CD14-positive monocyte (primary cell): ENCODE results near the gene UBE3C. TPM values are rescaled to one million over a fixed set of nuclear protein-coding genes. Genes with fewer than 3 reads are reported as not detected.
A peak's percentile ranks its signal among the peaks of the same experiment; 100 is the strongest.

Experiments
- DNase-seq, 3 donors: peaks; one replicate each; pipeline ENCODE4 v3.0.0-alpha.2; 2011 to 2022
- H2AFZ ChIP-seq: 2 replicates; pipeline ENCODE4 v1.6.0; 2012; ENCODE audit warnings: mild to moderate bottlenecking, low read depth, low read length, inconsistent platforms; ENCODE audit not compliant: insufficient read depth, poor library complexity, severe bottlenecking
- H3K27ac ChIP-seq, 2 donors: 1 replicate in 1 of 2; 2 replicates in 1 of 2; pipeline ENCODE4 v1.5.1; 2012 to 2013; ENCODE audit warnings: low read length in 2 of 2, control low read depth in 1 of 2, inconsistent platforms in 1 of 2, low read depth in 1 of 2, mild to moderate bottlenecking in 1 of 2
- H3K27me3 ChIP-seq, 2 donors: one replicate each; pipeline versions ENCODE4 v1.6.0 to v1.6.1; 2011 to 2013; ENCODE audit warnings: low read length in 2 of 2; ENCODE audit not compliant: control insufficient read depth in 2 of 2, insufficient read depth in 2 of 2
- H3K36me3 ChIP-seq, 2 donors: replicated peaks in 1 of 2; 1 replicate in 1 of 2; 2 replicates in 1 of 2; pipeline versions ENCODE4 v1.5.1 to v1.6.1; 2012 to 2013; ENCODE audit warnings: low read length in 2 of 2, control low read depth in 1 of 2, inconsistent platforms in 1 of 2, mild to moderate bottlenecking in 1 of 2; ENCODE audit not compliant: insufficient read depth in 2 of 2, control insufficient read depth in 1 of 2
- H3K4me1 ChIP-seq, 2 donors: 1 replicate in 1 of 2; 2 replicates in 1 of 2; pipeline versions ENCODE4 v1.5.1 to v1.6.1; 2012 to 2013; ENCODE audit warnings: low read length in 2 of 2, control low read depth in 1 of 2, inconsistent platforms in 1 of 2, mild to moderate bottlenecking in 1 of 2, moderate library complexity in 1 of 2; ENCODE audit not compliant: insufficient read depth in 2 of 2, control insufficient read depth in 1 of 2
- H3K4me2 ChIP-seq: replicated peaks from 2 replicates; pipeline ENCODE3; 2012; ENCODE audit warnings: low read length, moderate library complexity, mild to moderate bottlenecking; ENCODE audit not compliant: poor library complexity, severe bottlenecking; ENCODE audit errors: extremely low read depth
- H3K4me3 ChIP-seq, 3 experiments: fragments of 200-600 bp in 1 of 3; sonication (generic) in 1 of 3; replicated peaks in 1 of 3; 1 replicate in 2 of 3; 2 replicates in 1 of 3; pipeline ENCODE4 v1.5.1; 2011 to 2013; ENCODE audit warnings: low read length in 3 of 3, mild to moderate bottlenecking in 3 of 3, control low read depth in 2 of 3, low read depth in 2 of 3, inconsistent platforms in 1 of 3, moderate library complexity in 1 of 3
- H3K79me2 ChIP-seq: 2 replicates; pipeline ENCODE4 v1.6.0; 2012; ENCODE audit warnings: mild to moderate bottlenecking, control low read depth, inconsistent platforms, low read length, moderate library complexity; ENCODE audit not compliant: insufficient read depth
- H3K9ac ChIP-seq: 2 replicates; pipeline ENCODE4 v1.6.0; 2017; ENCODE audit warnings: low read length, mild to moderate bottlenecking; ENCODE audit not compliant: insufficient read depth, poor library complexity, severe bottlenecking
- H3K9me3 ChIP-seq, 2 donors: replicated peaks in 1 of 2; 1 replicate in 1 of 2; 2 replicates in 1 of 2; pipeline versions ENCODE4 v1.5.1 to v1.6.1; 2012 to 2013; ENCODE audit warnings: low read length in 2 of 2, control low read depth in 1 of 2; ENCODE audit not compliant: control insufficient read depth in 1 of 2, insufficient read depth in 1 of 2
- H4K20me1 ChIP-seq: 2 replicates; pipeline ENCODE4 v1.6.0; 2012; ENCODE audit warnings: mild to moderate bottlenecking, low read length, control low read depth, moderate library complexity; ENCODE audit not compliant: insufficient read depth
- H3K27ac Mint-ChIP-seq, 7 donors: one replicate each; pipeline ENCODE4 v1.8.0; 2020; ENCODE audit warnings: mild to moderate bottlenecking in 7 of 7, mixed read lengths in 7 of 7, moderate library complexity in 6 of 7, inconsistent platforms in 2 of 7
- H3K27me3 Mint-ChIP-seq, 3 donors: one replicate each; pipeline ENCODE4 v1.8.0; 2021 to 2022; ENCODE audit warnings: low read depth in 3 of 3, mild to moderate bottlenecking in 3 of 3, mixed read lengths in 3 of 3, moderate library complexity in 3 of 3, inconsistent platforms in 1 of 3
- H3K36me3 Mint-ChIP-seq, 2 donors: one replicate each; pipeline ENCODE4 v1.8.0; 2020; ENCODE audit warnings: mixed read lengths in 2 of 2, inconsistent platforms in 1 of 2, mild to moderate bottlenecking in 1 of 2
- H3K4me1 Mint-ChIP-seq: one replicate; pipeline ENCODE4 v1.8.0; 2020; ENCODE audit warnings: mild to moderate bottlenecking, mixed read lengths
- H3K4me3 Mint-ChIP-seq, 2 donors: one replicate each; pipeline ENCODE4 v1.8.0; 2020; ENCODE audit warnings: mild to moderate bottlenecking in 2 of 2, mixed read lengths in 2 of 2, moderate library complexity in 1 of 2
- H3K9me3 Mint-ChIP-seq, 7 donors: one replicate each; pipeline ENCODE4 v1.8.0; 2020 to 2022; ENCODE audit warnings: mixed read lengths in 7 of 7, mild to moderate bottlenecking in 6 of 7, moderate library complexity in 6 of 7, inconsistent platforms in 2 of 7
- WGBS: methylation state at CpG from one replicate; pipeline ENCODE4 v1.1.5; 2013; ENCODE audit warnings: missing lambda C conversion rate; ENCODE audit not compliant: insufficient coverage; 5-methylcytosine and 5-hydroxymethylcytosine counted together
- intact Hi-C, 2 donors: fragments of 100-400 bp; cut with micrococcal nuclease; formaldehyde crosslinking; loops; one replicate each; pipeline versions ENCODE4 v1.15.0 to v1.15.1; 2023
- polyA plus RNA-seq, 3 donors: library from polyadenylated mRNA; depleted of rRNA in 1 of 3; unstranded in 2 of 3; stranded (reverse) in 1 of 3; fragments of 300-500 nt in 2 of 3; fragments of >200 nt in 1 of 3; fragmentation: Illumina TruSeq in 2 of 3; gene quantifications; 1 replicate in 2 of 3; 2 replicates in 1 of 3; pipeline ENCODE4 v1.2.3, GENCODE V29; 2012 to 2021
- TF ChIP-seq, protein P1 (sequence below): fragments of 200-600 bp; IDR thresholded peaks from one replicate; pipeline ENCODE4 v1.8.0; 2022; ENCODE audit warnings: antibody characterized with exemption, mild to moderate bottlenecking

Gene UBE3C
- polyA plus RNA-seq, 3 donors = 19.5 to 34.5 (median 24.3) TPM

DNA sequence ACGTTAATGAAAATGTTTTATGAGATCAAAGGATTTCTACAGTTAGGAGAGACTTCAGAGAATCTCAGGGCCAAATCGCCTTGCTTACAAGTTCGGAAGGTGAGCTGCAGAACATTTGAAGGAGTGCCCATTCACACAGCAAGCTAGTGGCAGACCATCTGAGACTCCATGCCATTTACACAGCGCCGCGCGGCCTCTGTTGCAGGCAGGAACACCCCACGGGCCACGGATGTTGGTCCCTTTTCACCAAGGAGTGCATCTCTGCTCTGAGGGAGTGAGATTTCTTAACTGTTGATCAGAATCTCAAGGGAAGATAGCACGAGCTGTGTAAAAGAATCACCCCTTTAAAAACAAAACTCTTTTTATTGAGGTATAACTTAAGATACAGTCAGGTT is 1.8 kb downstream of the UBE3C start:
- TF ChIP-seq, protein P1, sequence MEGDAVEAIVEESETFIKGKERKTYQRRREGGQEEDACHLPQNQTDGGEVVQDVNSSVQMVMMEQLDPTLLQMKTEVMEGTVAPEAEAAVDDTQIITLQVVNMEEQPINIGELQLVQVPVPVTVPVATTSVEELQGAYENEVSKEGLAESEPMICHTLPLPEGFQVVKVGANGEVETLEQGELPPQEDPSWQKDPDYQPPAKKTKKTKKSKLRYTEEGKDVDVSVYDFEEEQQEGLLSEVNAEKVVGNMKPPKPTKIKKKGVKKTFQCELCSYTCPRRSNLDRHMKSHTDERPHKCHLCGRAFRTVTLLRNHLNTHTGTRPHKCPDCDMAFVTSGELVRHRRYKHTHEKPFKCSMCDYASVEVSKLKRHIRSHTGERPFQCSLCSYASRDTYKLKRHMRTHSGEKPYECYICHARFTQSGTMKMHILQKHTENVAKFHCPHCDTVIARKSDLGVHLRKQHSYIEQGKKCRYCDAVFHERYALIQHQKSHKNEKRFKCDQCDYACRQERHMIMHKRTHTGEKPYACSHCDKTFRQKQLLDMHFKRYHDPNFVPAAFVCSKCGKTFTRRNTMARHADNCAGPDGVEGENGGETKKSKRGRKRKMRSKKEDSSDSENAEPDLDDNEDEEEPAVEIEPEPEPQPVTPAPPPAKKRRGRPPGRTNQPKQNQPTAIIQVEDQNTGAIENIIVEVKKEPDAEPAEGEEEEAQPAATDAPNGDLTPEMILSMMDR = no peak
- WGBS = 93% methylated on average over 3 of the region's 10 CpGs
- Mint-ChIP-seq H3K9me3 (no peaks in the 10 kb centered on the region), H3K27me3 (peaks cover 0 to 2% (median 0%) of the 10 kb centered on the region in 3 donors), H3K4me3 (peak overlapping the region; percentile 79 to 90), H3K36me3 (peaks cover 17 to 27% of the 10 kb centered on the region in 2 donors), H3K4me1 (peaks cover 47% of the 10 kb centered on the region), H3K27ac (peak overlapping the region in 4 of 7 donors; percentile 67 to 86 (median 70))
- Histone ChIP-seq H3K79me2 (peaks cover 71% of the 10 kb centered on the region), H4K20me1 (peaks cover 64% of the 10 kb centered on the region), H3K9ac (peak overlapping the region; percentile 82), H3K9me3 (no peaks in the 10 kb centered on the region), H3K4me1 (peaks cover 42 to 53% of the 10 kb centered on the region in 2 donors), H3K27ac (peak overlapping the region in 1 of 2 donors; percentile 84), H3K4me3 (peak overlapping the region in 1 of 3 experiments; percentile 87), H3K36me3 (peaks cover 8 to 31% of the 10 kb centered on the region in 2 donors), H2AFZ (no peak overlapping the region), H3K4me2 (peak overlapping the region; percentile 97), H3K27me3 (no peaks in the 10 kb centered on the region)
- intact Hi-C loops = loop anchor here in 1 of 2 donors (10.0 kb wide), 1 partner anchor 246 kb away; the partner anchor contains the start of gene LMBR1
- no peak for DNase-seq

DNA sequence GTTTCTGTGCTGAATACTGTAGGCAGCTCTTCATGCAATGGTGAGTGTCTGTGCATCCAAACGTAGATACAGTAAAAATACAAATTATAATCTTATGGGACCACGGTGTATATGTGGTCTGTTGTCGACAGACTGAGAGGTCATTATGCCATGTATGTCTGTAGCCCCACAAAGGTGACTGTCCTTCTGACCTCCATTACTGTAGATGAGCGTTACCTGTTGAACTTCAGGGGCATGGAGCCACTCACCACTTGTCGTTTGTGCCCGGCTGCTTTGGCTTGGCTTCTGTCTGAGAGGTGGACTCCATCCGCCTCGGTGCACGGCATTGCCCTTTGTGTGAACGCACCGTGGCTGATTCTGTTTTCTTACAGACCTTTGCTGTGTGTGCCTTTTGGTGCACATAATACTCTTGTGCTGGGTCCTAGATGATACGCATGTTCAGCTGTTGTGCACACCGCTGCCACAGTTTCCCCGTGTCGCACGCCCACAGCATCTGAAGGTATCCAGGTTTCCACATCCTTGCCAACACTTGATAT is 2.9 kb downstream of the UBE3C start:
- intact Hi-C loops = loop anchor here in 1 of 2 donors (10.0 kb wide), 1 partner anchor 247 kb away; the partner anchor contains the start of gene LMBR1
- no peak for DNase-seq
- Mint-ChIP-seq H3K4me1 (peaks cover 45% of the 10 kb centered on the region), H3K4me3 (no peak overlapping the region), H3K9me3 (no peaks in the 10 kb centered on the region), H3K27me3 (peaks cover 0 to 2% (median 0%) of the 10 kb centered on the region in 3 donors), H3K27ac (peak overlapping the region in 1 of 7 donors; percentile 70), H3K36me3 (peaks cover 17 to 37% of the 10 kb centered on the region in 2 donors)
- no peak overlapping the region for H2AFZ ChIP-seq
- TF ChIP-seq, protein P1 = no peak
- H3K4me3 ChIP-seq = no peak overlapping the region
- H3K9ac ChIP-seq = no peak overlapping the region
- no peaks in the 10 kb centered on the region for H3K27me3 ChIP-seq
- peaks cover 82% of the 10 kb centered on the region for H3K79me2 ChIP-seq
- H3K9me3 ChIP-seq = no peaks in the 10 kb centered on the region
- H3K4me1 ChIP-seq = peaks cover 34 to 47% of the 10 kb centered on the region in 2 donors
- H3K36me3 ChIP-seq = peaks cover 8 to 31% of the 10 kb centered on the region in 2 donors
- peaks cover 75% of the 10 kb centered on the region for H4K20me1 ChIP-seq
- WGBS = 99% methylated on average over 9 of the region's 16 CpGs
- H3K27ac ChIP-seq = peak overlapping the region in 1 of 2 donors; percentile 84
- no peak overlapping the region for H3K4me2 ChIP-seq
